Measurements from ENCODE around the gene AKR1A1.
"Not testable (repeated sequence)": the region's sequence is repeated elsewhere in the genome, so short reads cannot be mapped to it uniquely, and the experiment has no call there.

AKR1A1 gene

GRCh38 chr1:45523975-45524374 is 26.7 kb upstream of the AKR1A1 start:
- DNase-seq: not testable (repeated sequence)

- no peak for DNase-seq
Observed at GRCh38 chr1:45526135-45526644, 24.4 kb upstream of the AKR1A1 start.

- DNase-seq: no peak
Observed at GRCh38 chr1:45530632-45531135, 19.9 kb upstream of the AKR1A1 start.

DNA sequence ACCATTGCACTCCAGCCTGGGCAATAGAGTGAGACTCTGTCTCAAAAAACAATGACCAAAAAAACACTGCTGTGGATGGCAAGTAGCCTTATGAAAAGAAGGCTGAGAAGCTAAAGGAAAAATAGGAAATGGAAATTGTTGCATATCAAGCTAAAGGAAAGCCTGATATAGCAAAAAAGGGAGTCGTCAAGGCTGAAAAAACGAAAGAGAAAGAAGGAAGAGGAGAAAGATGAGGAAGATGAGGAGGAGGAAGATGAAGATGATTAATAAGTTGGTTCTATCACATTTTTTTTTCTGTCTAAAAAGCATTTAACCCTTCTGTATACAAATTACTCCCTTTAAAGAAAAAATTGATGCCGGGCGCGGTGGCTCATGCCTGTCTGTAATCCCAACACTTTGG is 18.8 kb upstream of the AKR1A1 start:
- no peak for DNase-seq

GRCh38 chr1:45535988-45536766 is 14.4 kb upstream of the AKR1A1 start:
- DNase-seq: no peak

DNA sequence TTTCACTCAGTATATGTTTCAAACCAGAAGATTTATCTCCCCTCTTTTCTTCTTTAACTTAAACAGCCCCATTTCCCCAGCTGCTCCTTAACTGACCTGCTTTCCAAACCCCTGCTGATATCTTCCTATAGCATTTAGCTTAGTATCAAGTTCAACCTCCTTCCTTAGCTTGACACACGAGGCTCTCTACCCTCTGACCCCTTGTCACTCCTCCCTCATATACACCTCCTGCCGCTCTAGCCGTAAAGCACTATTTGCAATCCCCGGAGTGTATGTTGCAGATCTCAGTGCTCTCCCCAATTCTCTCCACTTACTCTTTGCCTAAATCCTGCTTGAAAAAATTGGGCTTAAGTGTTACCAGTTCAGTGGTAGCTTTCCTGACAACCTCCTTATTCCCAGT is 13.7 kb upstream of the AKR1A1 start:
- no peak for DNase-seq

DNA sequence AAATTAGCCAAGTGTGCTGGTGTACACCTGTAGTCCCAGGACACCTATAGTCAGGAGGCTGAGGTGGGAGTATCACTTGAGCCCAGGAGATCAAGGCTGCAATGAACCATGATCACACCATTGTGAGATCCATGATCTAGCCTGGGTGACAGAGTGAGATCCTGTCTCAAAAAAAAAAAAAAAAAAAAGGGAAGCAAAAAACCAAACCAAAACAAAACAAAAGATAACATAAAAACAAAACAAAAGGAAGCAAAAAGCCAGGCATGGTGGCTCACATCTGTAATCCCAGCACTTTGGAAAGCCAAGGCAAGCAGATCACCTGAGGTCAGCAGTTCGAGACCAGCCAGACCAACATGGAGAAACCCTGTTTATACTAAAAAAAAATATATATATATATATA is 9.4 kb upstream of the AKR1A1 start:
- no peak for DNase-seq

DNA sequence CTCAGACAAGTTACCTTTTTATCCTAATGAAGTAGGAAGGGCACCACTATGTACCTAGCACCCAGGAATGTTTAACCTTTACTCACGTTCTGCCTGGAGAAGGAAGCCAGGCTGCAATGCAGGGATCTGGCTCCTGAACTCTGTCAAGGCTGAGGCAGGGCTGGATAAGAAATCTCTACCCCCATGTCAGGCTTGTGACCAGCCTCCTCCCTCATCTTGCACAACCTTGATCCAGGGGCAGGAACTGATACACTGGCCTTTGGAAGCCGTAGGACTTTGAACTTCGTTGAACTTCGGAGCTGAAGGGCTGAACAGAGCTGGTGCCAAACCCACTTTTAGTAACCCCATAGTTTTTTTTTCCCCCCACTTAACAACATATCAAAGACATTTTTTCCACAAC is 8.0 kb upstream of the AKR1A1 start:
- no peak for DNase-seq

DNA sequence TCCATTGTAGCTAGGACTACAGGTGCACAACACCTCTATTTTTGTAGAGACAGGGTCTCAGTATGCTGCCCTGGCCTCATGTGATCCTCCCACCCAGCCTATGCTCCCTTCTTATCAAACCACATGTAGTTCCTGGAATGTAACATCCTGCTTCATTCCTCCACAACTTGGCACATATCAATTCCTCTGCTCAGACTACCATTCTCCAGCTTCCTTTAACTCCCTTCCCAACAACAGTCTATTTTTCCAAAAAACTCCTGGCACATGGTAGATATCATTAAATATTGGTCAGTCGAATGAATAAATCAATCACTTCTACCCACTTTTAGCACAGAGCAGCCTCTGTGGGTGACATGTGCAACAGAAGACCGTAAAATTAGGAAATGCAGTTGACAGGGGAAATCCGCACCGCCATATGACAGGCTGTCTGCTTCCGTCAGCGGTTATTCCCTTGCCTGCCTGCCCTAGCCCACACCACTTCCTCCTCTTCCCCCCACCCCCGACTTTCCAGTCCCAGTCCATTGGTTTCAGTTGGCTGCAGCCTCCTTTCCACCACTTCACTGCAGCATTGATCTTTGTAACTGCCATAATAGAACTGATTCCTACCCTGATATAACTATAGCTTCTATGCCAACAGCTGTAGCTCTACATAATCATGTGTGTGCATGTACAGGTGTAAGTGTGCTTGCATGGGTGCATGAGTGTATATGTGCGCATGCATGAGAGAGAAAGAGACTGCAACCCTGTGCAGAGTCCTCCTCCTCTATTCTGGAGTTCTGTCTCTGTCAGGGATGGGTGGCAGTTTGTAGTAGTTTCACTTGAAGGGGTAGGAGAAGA is 6.8 kb upstream of the AKR1A1 start:
- DNase-seq: no peak

- DNase-seq: no peak
Observed at GRCh38 chr1:45544530-45544929, 6.1 kb upstream of the AKR1A1 start.

- no peak for DNase-seq
Observed at GRCh38 chr1:45545019-45545493, 5.6 kb upstream of the AKR1A1 start.

DNA sequence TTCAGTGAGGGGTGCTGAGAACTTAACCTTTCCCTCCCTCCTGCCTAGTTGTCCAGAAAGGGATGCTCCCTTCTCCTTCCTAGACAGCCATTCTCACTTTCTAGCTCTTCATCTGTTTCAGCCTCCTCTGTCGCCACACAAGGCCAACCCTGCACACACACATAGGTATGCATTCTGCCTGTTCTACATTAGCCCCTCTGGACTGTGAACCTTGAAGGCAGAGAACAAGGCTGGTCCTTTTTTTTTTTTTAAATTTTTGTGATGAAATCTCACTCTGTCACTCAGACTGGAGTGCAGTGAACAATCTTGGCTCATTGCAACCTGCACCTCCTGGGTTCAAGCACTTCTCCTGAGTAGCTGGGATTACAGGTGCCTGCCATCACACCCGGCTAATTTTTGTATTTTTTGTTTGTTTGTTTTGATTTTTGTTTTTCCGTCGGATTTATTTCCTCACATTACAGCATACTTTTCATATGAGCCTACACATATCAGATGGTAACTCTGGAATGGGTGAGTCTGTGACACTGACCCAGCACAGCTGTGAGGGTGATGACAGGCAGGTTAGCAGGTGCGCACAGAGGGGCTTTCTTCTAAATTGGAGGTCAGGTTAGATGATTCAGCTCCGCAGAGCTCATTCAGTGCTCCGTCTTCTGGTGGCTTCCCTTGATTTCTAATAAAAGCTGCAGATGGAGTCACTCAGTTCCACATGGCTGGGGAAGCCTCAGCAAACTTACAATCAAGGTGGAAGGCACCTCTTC is 4.9 kb upstream of the AKR1A1 start:
- DNase-seq: no peak

DNA sequence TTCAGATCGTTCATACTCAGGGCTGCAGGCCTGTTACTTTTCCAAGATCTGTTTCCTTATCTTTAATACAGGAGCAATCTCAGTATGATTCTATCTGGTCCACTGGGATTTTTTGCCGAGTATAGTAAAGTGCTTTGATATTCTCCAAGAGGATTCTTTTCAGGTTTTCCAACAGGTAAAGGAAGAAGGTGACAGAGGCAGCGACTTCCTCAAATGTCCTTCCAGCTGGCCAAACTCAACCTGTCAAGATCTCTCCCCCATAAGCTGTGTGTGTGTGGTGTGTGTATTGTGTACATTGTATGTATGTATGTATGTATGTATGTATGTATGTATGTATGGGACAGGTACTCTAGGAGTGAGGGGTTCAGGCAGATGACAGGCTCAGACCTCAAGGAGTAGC is 1.1 kb downstream of the AKR1A1 start:
- no peak for DNase-seq

DNA sequence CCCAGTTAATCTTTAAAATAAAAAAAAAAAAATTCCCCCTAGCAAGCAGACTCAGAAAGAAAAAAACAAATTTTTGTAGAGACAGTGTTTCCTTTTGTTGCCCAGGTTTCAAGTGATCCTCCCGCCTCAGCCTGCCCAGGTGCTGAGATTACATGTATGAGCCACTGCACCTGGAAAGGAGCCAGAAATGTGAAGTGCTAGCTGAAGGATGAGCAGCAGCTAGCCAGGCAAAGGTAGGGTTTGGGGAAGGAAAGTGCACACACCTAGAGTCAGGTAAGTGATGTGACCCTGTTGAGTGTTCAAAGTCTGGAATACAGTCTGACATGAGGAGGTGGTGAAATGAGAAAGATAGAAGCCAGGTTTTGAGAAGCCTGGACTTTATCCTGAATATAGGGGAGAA is 1.7 kb downstream of the AKR1A1 start:
- DNase-seq: peak; percentile 92

- no peak for DNase-seq
Observed at GRCh38 chr1:45554198-45554597, 3.6 kb downstream of the AKR1A1 start.

DNA sequence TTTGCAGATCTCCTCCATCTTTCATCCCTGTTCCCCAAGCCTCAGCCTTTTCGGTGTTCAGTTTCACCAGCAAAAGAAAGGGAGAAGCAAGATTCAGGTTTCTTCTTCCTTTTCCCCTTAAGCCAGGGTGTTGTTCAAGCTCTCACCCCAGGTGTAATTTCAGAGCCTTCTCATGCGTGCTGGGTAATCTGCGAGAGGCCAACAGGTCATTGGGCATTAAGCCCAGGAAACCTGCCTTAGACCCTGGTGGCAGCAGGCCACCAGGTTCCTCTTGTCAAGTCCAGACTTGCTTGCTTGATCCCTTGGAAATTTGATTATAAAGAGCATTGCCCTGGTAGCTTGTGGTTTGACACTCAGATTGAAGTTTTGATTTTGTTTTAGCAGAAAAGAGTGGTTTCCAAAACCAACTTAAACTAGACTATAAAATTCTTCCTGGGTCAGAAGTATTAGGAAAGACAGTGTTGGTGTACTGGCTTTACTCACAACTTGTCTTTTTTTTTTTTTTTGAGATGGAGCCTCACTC is 6.9 kb downstream of the AKR1A1 start:
- peak; percentile 54 for DNase-seq

- DNase-seq: no peak
Observed at GRCh38 chr1:45563843-45564242, 13.2 kb downstream of the AKR1A1 start.

GRCh38 chr1:45566722-45567121 is 16.1 kb downstream of the AKR1A1 start:
- no peak for DNase-seq

DNA sequence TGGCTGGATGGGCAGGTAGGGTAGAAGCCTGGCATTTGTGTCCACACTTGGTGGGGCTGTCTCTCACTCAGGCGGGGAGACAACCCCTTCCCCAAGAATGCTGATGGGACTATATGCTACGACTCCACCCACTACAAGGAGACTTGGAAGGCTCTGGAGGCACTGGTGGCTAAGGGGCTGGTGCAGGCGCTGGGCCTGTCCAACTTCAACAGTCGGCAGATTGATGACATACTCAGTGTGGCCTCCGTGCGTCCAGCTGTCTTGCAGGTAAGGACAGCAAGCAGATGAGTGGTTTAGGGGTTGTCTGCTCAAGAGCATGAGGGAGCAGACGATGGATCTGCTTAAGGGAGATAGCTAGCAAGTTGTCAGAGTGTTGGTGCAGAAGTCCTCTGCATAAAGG is 17.3 kb downstream of the AKR1A1 start:
- DNase-seq: no peak

DNA sequence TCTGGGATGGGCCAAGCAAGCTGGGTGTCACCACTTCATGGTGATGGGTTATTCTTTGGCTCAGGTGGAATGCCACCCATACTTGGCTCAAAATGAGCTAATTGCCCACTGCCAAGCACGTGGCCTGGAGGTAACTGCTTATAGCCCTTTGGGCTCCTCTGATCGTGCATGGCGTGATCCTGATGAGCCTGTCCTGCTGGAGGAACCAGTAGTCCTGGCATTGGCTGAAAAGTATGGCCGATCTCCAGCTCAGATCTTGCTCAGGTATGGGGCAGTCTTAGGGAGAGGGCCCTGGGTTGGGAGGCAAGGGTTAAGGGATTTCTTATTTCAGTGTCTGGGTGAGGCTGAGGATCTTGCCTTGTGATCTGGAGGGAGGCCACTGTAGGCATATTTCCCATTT is 17.8 kb downstream of the AKR1A1 start:
- DNase-seq: no peak

DNA sequence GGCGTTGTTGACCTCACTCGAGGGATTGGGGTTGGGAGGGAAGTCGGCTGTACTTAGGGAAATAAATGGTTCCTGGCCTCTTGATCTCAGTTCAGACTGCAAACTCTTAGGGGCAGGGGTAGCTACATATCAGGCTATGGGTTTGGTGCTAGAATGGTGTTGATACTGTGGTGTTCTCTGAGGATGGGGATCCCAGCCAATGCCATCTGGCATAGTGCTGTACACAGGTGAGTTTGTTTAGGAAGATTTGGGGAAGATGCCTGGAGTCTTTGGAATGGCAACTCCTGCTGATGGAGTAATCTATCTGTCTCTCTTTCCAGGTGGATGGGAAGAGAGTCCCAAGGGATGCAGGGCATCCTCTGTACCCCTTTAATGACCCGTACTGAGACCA is 18.9 kb downstream of the AKR1A1 start:
- no peak for DNase-seq

- peak; percentile 56 for DNase-seq
Observed at GRCh38 chr1:45569962-45570581, 19.4 kb downstream of the AKR1A1 start.
